Upper lobe of left lung (tissue), 4 donors: ENCODE results near the gene PEMT.

Source experiments
- CTCF ChIP-seq, 6 experiments: fragments of 450-650 bp in 4 of 6; fragments of 200-600 bp in 2 of 6; sonication (generic) in 2 of 6; IDR thresholded peaks; one replicate each; pipeline ENCODE4 v1.5.1; 2016 to 2019; ENCODE audit warnings: antibody characterized with exemption in 6 of 6
- EP300 ChIP-seq, 4 donors: sonication (generic); formaldehyde crosslinking; IDR thresholded peaks; one replicate each; pipeline ENCODE4 v1.5.1; 2017; ENCODE audit warnings: antibody characterized with exemption in 4 of 4, control low read depth in 2 of 4
- POLR2A ChIP-seq, 4 donors: fragments of 450-650 bp; IDR thresholded peaks; one replicate each; pipeline ENCODE4 v1.5.1; 2016 to 2017; ENCODE audit warnings: antibody characterized with exemption in 4 of 4, mild to moderate bottlenecking in 2 of 4
- POLR2AphosphoS5 ChIP-seq, 2 donors: sonication (generic); formaldehyde crosslinking; IDR thresholded peaks; one replicate each; pipeline ENCODE4 v1.5.1; 2017; ENCODE audit warnings: antibody characterized with exemption in 2 of 2

- TF ChIP-seq CTCF (IDR thresholded peaks at IDR 0.05) (no peak), POLR2A (IDR thresholded peaks at IDR 0.05) (no peak), EP300 (IDR thresholded peaks at IDR 0.05) (no peak), POLR2AphosphoS5 (IDR thresholded peaks at IDR 0.05) (no peak)
These were observed 80.8 kb downstream of the PEMT start for GRCh38 chr17:17510456-17511292.
